NCI-H1092 treated with DMSO at 0.1 percent for 48 hours (cell line): Measurements from ENCODE around the gene DNAJB6.

ENCODE experiments used
- DNase-seq: peaks from one replicate; lab custom pipeline; 2025; lab: John Stamatoyannopoulos, UW

Gene DNAJB6

GRCh38 chr7:157409753-157410727 lies 73.2 kb downstream of the DNAJB6 start:
- DNase-seq: no peak

- no peak for DNase-seq
These were observed 74.2 kb downstream of the DNAJB6 start for GRCh38 chr7:157410831-157411556.

GRCh38 chr7:157411580-157411979 lies 74.8 kb downstream of the DNAJB6 start:
- no peak for DNase-seq

- no peak for DNase-seq
These were observed 75.2 kb downstream of the DNAJB6 start for GRCh38 chr7:157412021-157412443.

- no peak for DNase-seq
These were observed 75.8 kb downstream of the DNAJB6 start for GRCh38 chr7:157412491-157413180.

GRCh38 chr7:157413881-157414701 lies 77.3 kb downstream of the DNAJB6 start:
- no peak for DNase-seq

GRCh38 chr7:157414702-157415096 lies 77.9 kb downstream of the DNAJB6 start:
- no peak for DNase-seq

GRCh38 chr7:157415486-157415885 lies 78.7 kb downstream of the DNAJB6 start:
- DNase-seq: no peak

- no peak for DNase-seq
These were observed 79.2 kb downstream of the DNAJB6 start for GRCh38 chr7:157416011-157416410.

- DNase-seq: no peak
These were observed 81.6 kb downstream of the DNAJB6 start for GRCh38 chr7:157418204-157419034.

GRCh38 chr7:157419035-157419293 lies 82.2 kb downstream of the DNAJB6 start:
- no peak for DNase-seq

- no peak for DNase-seq
These were observed 85.5 kb downstream of the DNAJB6 start for GRCh38 chr7:157422279-157422678.

GRCh38 chr7:157423348-157423747 lies 86.5 kb downstream of the DNAJB6 start:
- DNase-seq: no peak

GRCh38 chr7:157423886-157424565 lies 87.2 kb downstream of the DNAJB6 start:
- DNase-seq: no peak

GRCh38 chr7:157425137-157425731 lies 88.4 kb downstream of the DNAJB6 start:
- DNase-seq: no peak

GRCh38 chr7:157425761-157426160 lies 89.0 kb downstream of the DNAJB6 start:
- no peak for DNase-seq

GRCh38 chr7:157426463-157427301 lies 89.9 kb downstream of the DNAJB6 start:
- DNase-seq: no peak

GRCh38 chr7:157427811-157428553 lies 91.2 kb downstream of the DNAJB6 start:
- no peak for DNase-seq
